ENCODE measurements around the gene LRRIQ4.

The LRRIQ4 gene

GRCh38 chr3:169818316-169818715 lies 5.6 kb downstream of the LRRIQ4 start:
- TF ChIP-seq, protein P1, sequence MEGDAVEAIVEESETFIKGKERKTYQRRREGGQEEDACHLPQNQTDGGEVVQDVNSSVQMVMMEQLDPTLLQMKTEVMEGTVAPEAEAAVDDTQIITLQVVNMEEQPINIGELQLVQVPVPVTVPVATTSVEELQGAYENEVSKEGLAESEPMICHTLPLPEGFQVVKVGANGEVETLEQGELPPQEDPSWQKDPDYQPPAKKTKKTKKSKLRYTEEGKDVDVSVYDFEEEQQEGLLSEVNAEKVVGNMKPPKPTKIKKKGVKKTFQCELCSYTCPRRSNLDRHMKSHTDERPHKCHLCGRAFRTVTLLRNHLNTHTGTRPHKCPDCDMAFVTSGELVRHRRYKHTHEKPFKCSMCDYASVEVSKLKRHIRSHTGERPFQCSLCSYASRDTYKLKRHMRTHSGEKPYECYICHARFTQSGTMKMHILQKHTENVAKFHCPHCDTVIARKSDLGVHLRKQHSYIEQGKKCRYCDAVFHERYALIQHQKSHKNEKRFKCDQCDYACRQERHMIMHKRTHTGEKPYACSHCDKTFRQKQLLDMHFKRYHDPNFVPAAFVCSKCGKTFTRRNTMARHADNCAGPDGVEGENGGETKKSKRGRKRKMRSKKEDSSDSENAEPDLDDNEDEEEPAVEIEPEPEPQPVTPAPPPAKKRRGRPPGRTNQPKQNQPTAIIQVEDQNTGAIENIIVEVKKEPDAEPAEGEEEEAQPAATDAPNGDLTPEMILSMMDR (conservative IDR thresholded peaks at IDR 0.05; ENCODE audit: low read depth, low read length) = no peak
- Histone ChIP-seq H3K4me2 (no peak overlapping the region), H3K4me1 (ENCODE audit: low read depth, poor library complexity, severe bottlenecking) (peaks cover 4% of the 10 kb centered on the region), H2AFZ (ENCODE audit: low read depth) (no peak overlapping the region), H3K27ac (no peak overlapping the region), H3K27me3 (ENCODE audit: insufficient read depth, low read depth) (no peaks in the 10 kb centered on the region), H3K36me3 (ENCODE audit: insufficient read depth) (no peaks in the 10 kb centered on the region), H3K9ac (no peak overlapping the region), H3K4me3 (IDR thresholded peaks at IDR 0.05; ENCODE audit: insufficient read depth, low read depth, low read length) (no peak overlapping the region), H3K79me2 (ENCODE audit: insufficient read depth, low read depth) (no peaks in the 10 kb centered on the region), H4K20me1 (ENCODE audit: insufficient read depth) (no peaks in the 10 kb centered on the region)

GRCh38 chr3:169822091-169822490 lies 9.4 kb downstream of the LRRIQ4 start:
- no peak overlapping the region for H2AFZ ChIP-seq (ENCODE audit: low read depth)
- H4K20me1 ChIP-seq (ENCODE audit: insufficient read depth) = no peaks in the 10 kb centered on the region
- H3K4me1 ChIP-seq (ENCODE audit: low read depth, poor library complexity, severe bottlenecking) = no peaks in the 10 kb centered on the region
- no peaks in the 10 kb centered on the region for H3K27me3 ChIP-seq (ENCODE audit: insufficient read depth, low read depth)
- H3K36me3 ChIP-seq (ENCODE audit: insufficient read depth) = no peaks in the 10 kb centered on the region
- no peak overlapping the region for H3K27ac ChIP-seq
- H3K4me2 ChIP-seq = no peak overlapping the region
- no peak overlapping the region for H3K4me3 ChIP-seq (IDR thresholded peaks at IDR 0.05; ENCODE audit: insufficient read depth, low read depth, low read length)
- H3K79me2 ChIP-seq (ENCODE audit: insufficient read depth, low read depth) = no peaks in the 10 kb centered on the region
- TF ChIP-seq, protein P1 (conservative IDR thresholded peaks at IDR 0.05; ENCODE audit: low read depth, low read length) = no peak
- H3K9ac ChIP-seq = no peak overlapping the region

- Histone ChIP-seq H3K27ac (no peak overlapping the region), H4K20me1 (ENCODE audit: insufficient read depth) (no peaks in the 10 kb centered on the region), H2AFZ (ENCODE audit: low read depth) (no peak overlapping the region), H3K4me2 (no peak overlapping the region), H3K36me3 (ENCODE audit: insufficient read depth) (no peaks in the 10 kb centered on the region), H3K27me3 (ENCODE audit: insufficient read depth, low read depth) (no peaks in the 10 kb centered on the region), H3K9ac (no peak overlapping the region), H3K79me2 (ENCODE audit: insufficient read depth, low read depth) (no peaks in the 10 kb centered on the region), H3K4me3 (IDR thresholded peaks at IDR 0.05; ENCODE audit: insufficient read depth, low read depth, low read length) (no peak overlapping the region), H3K4me1 (ENCODE audit: low read depth, poor library complexity, severe bottlenecking) (peaks cover under 1% of the 10 kb centered on the region)
- TF ChIP-seq, protein P1 (conservative IDR thresholded peaks at IDR 0.05; ENCODE audit: low read depth, low read length) = no peak
Observed at GRCh38 chr3:169822540-169822939, 9.9 kb downstream of the LRRIQ4 start.

GRCh38 chr3:169822983-169823382 lies 10.3 kb downstream of the LRRIQ4 start:
- TF ChIP-seq, protein P1 (conservative IDR thresholded peaks at IDR 0.05; ENCODE audit: low read depth, low read length) = no peak
- Histone ChIP-seq H3K27me3 (ENCODE audit: insufficient read depth, low read depth) (no peaks in the 10 kb centered on the region), H3K4me1 (ENCODE audit: low read depth, poor library complexity, severe bottlenecking) (peaks cover 5% of the 10 kb centered on the region), H3K79me2 (ENCODE audit: insufficient read depth, low read depth) (no peaks in the 10 kb centered on the region), H2AFZ (ENCODE audit: low read depth) (no peak overlapping the region), H3K27ac (no peak overlapping the region), H3K4me2 (no peak overlapping the region), H3K4me3 (IDR thresholded peaks at IDR 0.05; ENCODE audit: insufficient read depth, low read depth, low read length) (no peak overlapping the region), H3K9ac (no peak overlapping the region), H4K20me1 (ENCODE audit: insufficient read depth) (no peaks in the 10 kb centered on the region), H3K36me3 (ENCODE audit: insufficient read depth) (no peaks in the 10 kb centered on the region)
